T-helper 1 cell treated with Interleukin-12 subunit alpha and Interleukin-12 subunit beta and Interleukin-4 antibody, amounts not matched to agents 30 μg/mL and 1 μg/mL, for 36 hours (primary cell): ENCODE data around the gene AQP12A.
"Not testable (repeated sequence)": the region's sequence is repeated elsewhere in the genome, so short reads cannot be mapped to it uniquely, and the experiment has no call there.

Experiments used
- H3K27ac Mint-ChIP-seq: one replicate; pipeline ENCODE4 v1.8.0; 2021; ENCODE audit warnings: mild to moderate bottlenecking, mixed read lengths
- H3K27me3 Mint-ChIP-seq: one replicate; pipeline ENCODE4 v1.8.0; 2021; ENCODE audit warnings: low read depth, mixed read lengths
- H3K36me3 Mint-ChIP-seq: one replicate; pipeline ENCODE4 v1.8.0; 2021; ENCODE audit warnings: low read depth, mixed read lengths
- H3K4me1 Mint-ChIP-seq: one replicate; pipeline ENCODE4 v1.8.0; 2021; ENCODE audit warnings: low read depth, mixed read lengths
- H3K4me3 Mint-ChIP-seq: one replicate; pipeline ENCODE4 v1.8.0; 2021; ENCODE audit warnings: mild to moderate bottlenecking, moderate library complexity, mixed read lengths
- H3K9me3 Mint-ChIP-seq: one replicate; pipeline ENCODE4 v1.8.0; 2021; ENCODE audit warnings: mixed read lengths

AQP12A gene

GRCh38 chr2:240689975-240690374 is 1.7 kb upstream of the AQP12A start:
- Mint-ChIP-seq H3K4me3 (no peak overlapping the region), H3K27me3 (peaks cover 9% of the 10 kb centered on the region), H3K4me1 (peaks cover 9% of the 10 kb centered on the region), H3K9me3 (no peaks in the 10 kb centered on the region), H3K36me3 (no peaks in the 10 kb centered on the region), H3K27ac (no peak overlapping the region)

DNA sequence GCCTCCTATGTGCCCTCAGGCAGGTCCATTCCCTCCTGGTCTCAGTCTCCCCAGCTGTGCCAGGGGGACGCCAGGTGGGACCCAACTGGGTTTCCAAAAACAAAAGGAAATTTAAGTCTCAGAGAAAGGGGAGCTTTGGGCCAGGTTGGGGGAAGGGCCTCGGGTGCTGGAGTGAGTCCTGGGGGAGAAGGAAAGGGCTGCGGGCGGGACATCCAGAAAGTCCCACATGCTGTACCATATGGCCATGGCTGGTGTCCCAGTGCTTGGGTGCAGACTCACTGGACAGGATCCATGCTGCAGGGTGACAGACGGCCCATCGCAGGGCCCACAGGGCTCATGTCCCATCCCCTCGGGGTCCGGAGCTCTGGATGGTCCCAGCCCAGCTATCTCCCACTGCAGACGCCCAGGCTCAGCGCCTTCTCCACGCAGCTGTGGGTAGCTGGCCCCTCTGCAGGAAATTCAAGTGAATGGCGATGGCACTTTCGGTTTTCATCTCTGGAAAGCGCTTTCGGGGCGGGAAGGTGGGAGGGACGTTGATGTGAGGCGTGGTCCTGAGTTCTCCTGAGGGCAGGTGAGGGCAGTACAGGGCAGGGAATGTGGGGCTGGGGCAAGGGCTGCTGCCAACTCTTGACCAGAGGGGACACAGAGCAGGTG is 1.1 kb upstream of the AQP12A start:
- H3K27me3 Mint-ChIP-seq, H3K27ac Mint-ChIP-seq, H3K4me1 Mint-ChIP-seq, H3K36me3 Mint-ChIP-seq, H3K4me3 Mint-ChIP-seq, H3K9me3 Mint-ChIP-seq: not testable (repeated sequence)

- not testable (repeated sequence) for H3K4me3 Mint-ChIP-seq, H3K36me3 Mint-ChIP-seq, H3K4me1 Mint-ChIP-seq, H3K9me3 Mint-ChIP-seq, H3K27me3 Mint-ChIP-seq, H3K27ac Mint-ChIP-seq
Measured at GRCh38 chr2:240691075-240691427, 615 bp upstream of the AQP12A start.

- not testable (repeated sequence) for H3K27ac Mint-ChIP-seq, H3K9me3 Mint-ChIP-seq, H3K4me1 Mint-ChIP-seq, H3K36me3 Mint-ChIP-seq, H3K27me3 Mint-ChIP-seq, H3K4me3 Mint-ChIP-seq
Measured at GRCh38 chr2:240692583-240693561, 1.2 kb downstream of the AQP12A start.

- H3K4me1 Mint-ChIP-seq, H3K4me3 Mint-ChIP-seq: not testable (repeated sequence)
Measured at GRCh38 chr2:240694304-240694703, 2.6 kb downstream of the AQP12A start.

GRCh38 chr2:240695593-240695992 is 3.9 kb downstream of the AQP12A start:
- H3K27me3 Mint-ChIP-seq, H3K36me3 Mint-ChIP-seq, H3K4me3 Mint-ChIP-seq, H3K9me3 Mint-ChIP-seq, H3K27ac Mint-ChIP-seq, H3K4me1 Mint-ChIP-seq: not testable (repeated sequence)

More at GRCh38 chr2:240694304-240694703, 2.6 kb downstream of the AQP12A start:
- not testable (repeated sequence) for H3K36me3 Mint-ChIP-seq, H3K9me3 Mint-ChIP-seq, H3K27ac Mint-ChIP-seq, H3K27me3 Mint-ChIP-seq

DNA sequence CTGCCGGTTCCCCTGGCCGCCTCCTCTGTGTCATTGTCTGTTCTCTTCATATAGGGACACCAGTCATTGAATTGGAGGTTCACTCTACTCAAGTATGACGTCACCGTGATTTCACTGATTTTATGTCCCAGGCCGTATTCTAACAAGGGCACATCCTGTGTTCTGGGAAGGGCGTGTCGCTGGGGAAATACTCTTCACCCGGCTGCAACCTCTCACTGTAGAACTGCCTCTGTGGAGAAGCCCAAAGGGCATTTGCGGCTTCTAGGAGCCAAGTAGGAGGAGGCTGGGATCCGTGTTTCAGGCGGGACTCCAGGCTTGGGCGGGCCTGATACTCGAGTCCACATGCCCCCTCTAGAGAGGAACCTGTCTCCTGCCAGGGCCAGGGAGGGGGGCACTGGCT is 4.8 kb downstream of the AQP12A start:
- H3K27ac Mint-ChIP-seq, H3K27me3 Mint-ChIP-seq, H3K4me1 Mint-ChIP-seq, H3K4me3 Mint-ChIP-seq, H3K36me3 Mint-ChIP-seq, H3K9me3 Mint-ChIP-seq: not testable (repeated sequence)

DNA sequence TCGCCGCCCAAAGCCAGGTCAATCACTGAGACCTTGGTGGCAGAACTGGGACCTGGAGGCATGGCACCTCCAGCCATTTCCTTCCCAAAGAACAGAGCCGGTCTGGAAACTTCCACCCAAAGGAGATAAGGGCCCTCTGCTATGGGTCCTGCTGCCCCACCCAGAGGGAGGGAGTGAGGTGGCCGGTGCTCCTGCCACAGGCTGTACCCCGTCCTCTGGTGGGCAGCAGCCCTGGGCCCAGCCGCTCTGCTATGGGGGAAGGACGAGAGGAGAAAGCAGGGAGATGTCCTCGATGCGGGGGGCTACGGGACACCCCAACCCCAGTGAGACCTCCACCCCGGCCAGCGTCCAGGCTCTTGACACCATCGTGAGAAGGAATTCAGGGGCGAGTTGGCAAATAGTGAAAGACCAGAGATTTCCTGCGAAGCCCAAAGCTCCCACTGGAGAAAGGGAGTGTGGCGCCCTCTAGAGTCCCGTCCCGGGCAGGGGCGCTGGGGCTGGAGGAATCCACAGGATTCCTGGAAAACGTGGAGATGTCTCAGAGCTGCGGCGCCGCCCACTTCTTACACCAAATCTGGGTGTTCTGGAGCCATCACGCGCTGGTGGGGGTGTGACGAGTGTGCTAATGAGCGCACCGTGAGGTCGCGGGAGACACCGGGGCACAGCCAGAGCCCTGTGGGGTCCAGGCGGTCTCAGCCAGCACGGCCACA is 7.3 kb downstream of the AQP12A start:
- not testable (repeated sequence) for H3K4me1 Mint-ChIP-seq, H3K27ac Mint-ChIP-seq, H3K4me3 Mint-ChIP-seq

DNA sequence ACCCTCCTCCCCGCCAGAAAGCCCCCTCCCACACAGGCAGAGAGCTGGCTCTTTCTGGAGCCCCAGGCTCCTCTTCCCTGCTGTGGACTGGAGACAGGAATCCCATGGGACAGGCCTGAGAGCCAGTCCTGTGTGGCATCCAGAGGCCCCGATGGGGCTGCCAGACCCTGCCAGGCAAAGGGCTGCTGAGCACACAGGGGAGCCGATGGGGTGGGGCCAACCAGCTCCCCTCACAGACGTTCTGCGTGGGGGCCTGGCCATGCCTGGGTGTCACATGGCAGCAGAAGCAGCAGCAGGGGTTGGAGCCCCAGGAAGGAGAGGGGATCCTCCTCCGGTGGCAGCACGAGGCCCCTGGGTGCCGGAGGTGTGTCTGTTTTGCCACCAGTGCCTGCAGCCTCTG is 8.2 kb downstream of the AQP12A start:
- not testable (repeated sequence) for H3K4me1 Mint-ChIP-seq, H3K9me3 Mint-ChIP-seq, H3K4me3 Mint-ChIP-seq, H3K27ac Mint-ChIP-seq, H3K36me3 Mint-ChIP-seq
- H3K27me3 Mint-ChIP-seq, result peaks cover 11% of the 10 kb centered on the region

More for the DNA sequence above, 7.3 kb downstream of the AQP12A start:
- H3K27me3 Mint-ChIP-seq, H3K9me3 Mint-ChIP-seq, H3K36me3 Mint-ChIP-seq: not testable (repeated sequence)

GRCh38 chr2:240700616-240701015 is 8.9 kb downstream of the AQP12A start:
- H3K4me3 Mint-ChIP-seq, H3K27ac Mint-ChIP-seq, H3K9me3 Mint-ChIP-seq, H3K36me3 Mint-ChIP-seq: not testable (repeated sequence)
- Mint-ChIP-seq H3K27me3 (peaks cover 19% of the 10 kb centered on the region), H3K4me1 (peaks cover 11% of the 10 kb centered on the region)

DNA sequence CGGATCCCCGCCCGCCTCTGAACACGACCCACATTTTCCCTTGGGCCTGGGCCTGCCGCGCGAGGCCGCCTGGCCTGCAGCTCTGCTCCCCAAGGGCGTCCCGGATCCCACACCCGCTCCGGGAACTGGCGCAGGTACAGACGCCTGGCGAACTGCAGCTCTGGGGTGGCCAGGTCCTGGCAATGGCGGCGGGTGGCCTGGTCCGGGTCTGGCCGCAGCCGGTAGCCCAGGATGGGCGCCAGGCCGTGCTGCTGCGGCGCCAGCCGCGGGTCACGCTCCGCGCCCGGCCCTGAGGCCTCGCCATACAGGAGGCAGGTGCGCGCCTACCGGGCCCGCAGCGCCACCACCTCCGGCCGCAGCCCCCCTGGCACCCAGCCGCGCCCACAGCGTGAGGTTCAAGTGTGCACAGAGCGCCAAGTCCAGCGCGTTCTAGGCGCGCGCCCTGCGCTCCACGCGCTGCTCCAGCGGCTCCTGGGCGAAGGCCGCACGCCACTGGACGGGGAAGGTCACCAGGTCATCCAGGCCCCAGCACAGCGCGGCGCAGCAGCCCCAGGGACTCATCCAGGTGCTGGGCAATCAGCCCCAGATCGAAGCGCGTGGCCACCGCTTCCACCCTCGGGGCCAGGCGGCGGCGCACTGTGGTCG is 9.5 kb downstream of the AQP12A start:
- H3K36me3 Mint-ChIP-seq, result no peaks in the 10 kb centered on the region
- no peak overlapping the region for H3K4me3 Mint-ChIP-seq
- no peak overlapping the region for H3K27ac Mint-ChIP-seq
- H3K4me1 Mint-ChIP-seq, result peaks cover 11% of the 10 kb centered on the region
- H3K27me3 Mint-ChIP-seq, result peaks cover 22% of the 10 kb centered on the region
- H3K9me3 Mint-ChIP-seq, result no peaks in the 10 kb centered on the region

DNA sequence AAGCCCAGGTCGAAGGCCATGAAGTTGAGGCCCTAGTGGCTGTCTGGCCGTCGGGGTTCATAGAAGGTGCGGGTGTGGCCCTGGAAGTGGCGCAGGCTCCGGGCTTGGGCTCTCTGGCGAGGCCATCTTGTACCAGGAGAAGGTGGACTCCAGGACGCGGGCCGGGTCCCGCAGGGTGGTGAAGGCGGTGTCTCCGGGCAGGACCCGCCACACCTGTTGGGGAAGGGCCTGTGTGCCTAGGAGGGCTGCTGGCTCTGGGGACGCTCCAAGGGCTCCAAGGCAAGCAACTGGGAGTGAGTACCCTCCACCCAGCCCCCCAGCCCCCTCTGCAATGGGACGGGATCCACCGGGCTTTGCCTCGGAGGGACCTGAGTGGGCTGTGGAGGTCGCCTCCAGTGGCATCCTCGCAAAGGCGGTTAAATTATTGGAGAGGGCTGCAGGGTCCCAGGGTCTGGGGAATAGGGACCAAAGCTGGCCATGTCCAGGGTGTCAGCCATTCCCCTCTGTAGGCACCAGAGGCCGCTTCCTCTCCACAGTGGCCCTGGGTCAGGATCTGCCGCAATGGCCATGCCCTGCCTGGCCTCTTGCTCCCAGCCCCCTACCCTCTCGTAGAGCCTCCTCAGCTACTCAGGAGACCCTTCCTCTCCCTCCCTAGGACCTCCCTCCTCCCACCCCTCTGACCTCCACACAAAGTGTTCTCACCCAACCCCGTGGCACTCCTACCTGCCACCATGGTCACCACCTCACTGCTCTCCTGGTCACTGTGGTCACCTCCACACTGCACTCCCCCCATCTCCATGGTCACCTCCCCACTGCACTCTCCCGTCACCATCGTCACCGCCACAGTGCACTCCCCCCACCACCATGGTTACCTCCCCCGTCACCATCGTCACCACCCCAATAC is 10.3 kb downstream of the AQP12A start:
- Mint-ChIP-seq H3K36me3 (no peaks in the 10 kb centered on the region), H3K9me3 (no peaks in the 10 kb centered on the region), H3K27me3 (peaks cover 28% of the 10 kb centered on the region), H3K4me3 (no peak overlapping the region), H3K4me1 (peaks cover 11% of the 10 kb centered on the region), H3K27ac (no peak overlapping the region)

- H3K4me1 Mint-ChIP-seq, result peaks cover 11% of the 10 kb centered on the region
- H3K27me3 Mint-ChIP-seq, result peaks cover 34% of the 10 kb centered on the region
- no peak overlapping the region for H3K27ac Mint-ChIP-seq
- H3K9me3 Mint-ChIP-seq, result no peaks in the 10 kb centered on the region
- H3K4me3 Mint-ChIP-seq, result no peak overlapping the region
- no peaks in the 10 kb centered on the region for H3K36me3 Mint-ChIP-seq
Measured at GRCh38 chr2:240702640-240703011, 11.0 kb downstream of the AQP12A start.
